HEK293 (cell line): Measurements from ENCODE around the gene PKP4.

Experiments used
- CTCF ChIA-PET: fragments of 350-600 bp; formaldehyde crosslinking; extraction: SDS; loops from one replicate; lab custom pipeline; 2021; ENCODE audit warnings: antibody characterized with exemption; lab: Yijun Ruan, JAX
- POLR2A ChIA-PET: fragments of 300-600 bp; formaldehyde crosslinking; extraction: SDS; loops from one replicate; lab custom pipeline; 2020; ENCODE audit warnings: antibody characterized with exemption, inconsistent platforms; lab: Yijun Ruan, JAX
- H3K27ac ChIP-seq: fragments of 200-500 bp; sonication (Bioruptor generic); 2 replicates; pipeline ENCODE4 v1.5.1; 2014; ENCODE audit warnings: low read depth, low read length, control low read depth, inconsistent platforms; ENCODE audit errors: extremely low read depth
- H3K36me3 ChIP-seq, 2 experiments: fragments of 200-500 bp in 1 of 2; sonication (Bioruptor generic) in 1 of 2; 1 replicate in 1 of 2; 2 replicates in 1 of 2; pipeline ENCODE4 v1.5.1; 2014 to 2017; ENCODE audit warnings: inconsistent platforms in 2 of 2, low read length in 2 of 2; ENCODE audit not compliant: control insufficient read depth in 2 of 2, insufficient read depth in 1 of 2
- H3K4me1 ChIP-seq: fragments of 200-500 bp; sonication (Bioruptor generic); 2 replicates; pipeline ENCODE4 v1.5.1; 2014; ENCODE audit warnings: mild to moderate bottlenecking, low read length, inconsistent platforms; ENCODE audit not compliant: control insufficient read depth, insufficient read depth
- H3K4me3 ChIP-seq: 2 replicates; pipeline ENCODE4 v1.5.1; 2011; ENCODE audit warnings: low read depth, mild to moderate bottlenecking, control low read depth, low read length, moderate library complexity
- H3K9me3 ChIP-seq: fragments of 200-500 bp; sonication (Bioruptor generic); 2 replicates; pipeline ENCODE4 v1.5.1; 2014; ENCODE audit warnings: low read depth, low read length, inconsistent platforms; ENCODE audit not compliant: control insufficient read depth, insufficient read depth
- MYNN ChIP-seq: fragments of 450-650 bp; formaldehyde crosslinking; IDR thresholded peaks from 2 replicates; pipeline ENCODE4 v1.5.1; 2016; ENCODE audit warnings: missing biosample characterization, missing genetic modification characterization, borderline replicate concordance
- PRDM1 ChIP-seq: fragments of 450-650 bp; formaldehyde crosslinking; IDR thresholded peaks from 2 replicates; pipeline ENCODE4; 2016; ENCODE audit warnings: missing biosample characterization, missing genetic modification characterization
- WT1 ChIP-seq: fragments of 450-650 bp; formaldehyde crosslinking; IDR thresholded peaks from 2 replicates; pipeline ENCODE4 v1.5.1; 2016; ENCODE audit warnings: missing biosample characterization, missing genetic modification characterization
- ZBTB17 ChIP-seq: fragments of 450-650 bp; formaldehyde crosslinking; IDR thresholded peaks from 2 replicates; pipeline ENCODE4 v1.5.1; 2016; ENCODE audit warnings: missing biosample characterization, missing genetic modification characterization
- ZBTB20 ChIP-seq: fragments of 450-650 bp; formaldehyde crosslinking; IDR thresholded peaks from 2 replicates; pipeline ENCODE4 v1.5.1; 2016; ENCODE audit warnings: missing biosample characterization, missing genetic modification characterization
- ZBTB21 ChIP-seq: fragments of 450-650 bp; formaldehyde crosslinking; IDR thresholded peaks from 2 replicates; pipeline ENCODE4 v1.5.1; 2017; ENCODE audit warnings: missing biosample characterization, missing genetic modification characterization
- ZFHX2 ChIP-seq: fragments of 450-650 bp; formaldehyde crosslinking; conservative IDR thresholded peaks from 2 replicates; pipeline ENCODE4 v1.5.1; 2016; ENCODE audit warnings: missing biosample characterization, missing genetic modification characterization
- ZIC2 ChIP-seq: fragments of 450-650 bp; formaldehyde crosslinking; IDR thresholded peaks from 2 replicates; pipeline ENCODE4 v1.5.1; 2016; ENCODE audit warnings: missing biosample characterization, missing genetic modification characterization
- ZNF132 ChIP-seq: fragments of 450-650 bp; formaldehyde crosslinking; IDR thresholded peaks from 2 replicates; pipeline ENCODE4 v1.5.1; 2017; ENCODE audit warnings: missing biosample characterization, missing genetic modification characterization, borderline replicate concordance
- ZNF133 ChIP-seq: fragments of 450-650 bp; formaldehyde crosslinking; IDR thresholded peaks from 2 replicates; pipeline ENCODE4 v1.5.1; 2016; ENCODE audit warnings: missing biosample characterization, missing genetic modification characterization
- ZNF16 ChIP-seq: fragments of 450-650 bp; formaldehyde crosslinking; IDR thresholded peaks from 2 replicates; pipeline ENCODE4 v1.5.1; 2016; ENCODE audit warnings: low read depth, missing biosample characterization, missing genetic modification characterization
- ZNF202 ChIP-seq: fragments of 450-650 bp; formaldehyde crosslinking; IDR thresholded peaks from 2 replicates; pipeline ENCODE4 v1.5.1; 2016; ENCODE audit warnings: missing biosample characterization, missing genetic modification characterization, borderline replicate concordance
- ZNF341 ChIP-seq: fragments of 450-650 bp; formaldehyde crosslinking; IDR thresholded peaks from 2 replicates; pipeline ENCODE4; 2016; ENCODE audit warnings: low read depth, missing biosample characterization, missing genetic modification characterization
- ZNF404 ChIP-seq: fragments of 450-650 bp; formaldehyde crosslinking; IDR thresholded peaks from 2 replicates; pipeline ENCODE4 v1.5.1; 2017; ENCODE audit warnings: missing biosample characterization, missing genetic modification characterization
- ZNF510 ChIP-seq: fragments of 450-650 bp; formaldehyde crosslinking; IDR thresholded peaks from 2 replicates; pipeline ENCODE4 v1.5.1; 2018; ENCODE audit warnings: mild to moderate bottlenecking, missing genetic modification characterization, missing biosample characterization; ENCODE audit not compliant: insufficient replicate concordance
- ZNF596 ChIP-seq: fragments of 450-650 bp; IDR thresholded peaks from 2 replicates; pipeline ENCODE4 v1.5.0; 2018; ENCODE audit warnings: missing biosample characterization, mild to moderate bottlenecking, missing genetic modification characterization, moderate library complexity
- ZNF629 ChIP-seq: fragments of 450-650 bp; formaldehyde crosslinking; IDR thresholded peaks from 2 replicates; pipeline ENCODE4 v1.5.1; 2017; ENCODE audit warnings: missing biosample characterization, missing genetic modification characterization
- ZNF777 ChIP-seq: fragments of 450-650 bp; formaldehyde crosslinking; IDR thresholded peaks from 2 replicates; pipeline ENCODE4 v1.5.1; 2017; ENCODE audit warnings: missing biosample characterization, missing genetic modification characterization, borderline replicate concordance
- TF ChIP-seq, protein P1 (sequence below): fragments of 450-650 bp; formaldehyde crosslinking; IDR thresholded peaks from 2 replicates; pipeline ENCODE4 v1.5.1; 2017; ENCODE audit warnings: missing biosample characterization, missing genetic modification characterization
- TF ChIP-seq, protein P2 (sequence below): fragments of 450-650 bp; formaldehyde crosslinking; IDR thresholded peaks from 2 replicates; pipeline ENCODE4 v1.5.1; 2016; ENCODE audit warnings: missing biosample characterization, missing genetic modification characterization

The PKP4 gene

DNA sequence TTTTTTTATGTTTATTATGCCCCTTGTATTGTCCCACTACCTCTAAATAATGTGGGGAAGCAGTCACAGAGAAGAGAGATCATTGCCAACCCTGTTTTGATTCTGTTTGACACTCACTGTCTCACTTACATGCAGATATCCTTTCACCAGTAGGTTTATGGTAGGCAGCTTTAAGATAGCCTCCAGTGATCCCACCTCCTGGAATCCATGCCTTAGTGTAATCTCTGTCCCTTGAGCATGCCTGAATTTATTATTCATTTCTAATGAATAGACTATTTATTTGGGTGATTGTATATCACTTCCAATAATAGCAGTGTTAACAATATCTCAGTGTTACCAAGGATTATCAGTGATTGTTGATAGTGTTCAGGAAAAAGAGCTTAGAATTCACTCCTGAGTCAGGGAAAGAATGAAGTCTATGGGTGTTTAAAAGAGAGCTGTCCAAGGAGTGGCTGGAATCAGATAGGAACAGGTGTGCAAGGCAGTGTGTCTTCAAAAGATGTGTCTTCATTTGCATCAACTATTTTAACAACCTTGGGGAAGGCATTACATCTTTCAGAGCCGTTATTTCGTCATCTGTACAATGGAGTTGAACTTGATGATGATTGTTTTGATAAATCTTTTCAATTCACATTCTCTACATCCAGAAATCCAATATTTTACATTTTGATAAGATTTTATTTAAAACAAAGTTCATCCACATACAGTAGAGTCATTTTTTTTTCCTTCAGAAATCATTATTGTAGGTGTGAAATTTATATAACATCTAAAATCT is 31.9 kb downstream of the PKP4 start:
- Histone ChIP-seq H3K4me3 (no peak overlapping the region), H3K4me1 (peaks cover 18% of the 10 kb centered on the region), H3K27ac (no peak overlapping the region), H3K36me3 (no peaks in the 10 kb centered on the region), H3K9me3 (no peaks in the 10 kb centered on the region)
- POLR2A ChIA-PET: no interaction called here
- CTCF ChIA-PET: interaction anchor here (0.7 to 1.4 kb wide), 5 partner anchors 13 to 309 kb away, joined by 3 to 4 read pairs (median 3); no protein-coding TSS in a partner anchor
- TF ChIP-seq, protein P1, sequence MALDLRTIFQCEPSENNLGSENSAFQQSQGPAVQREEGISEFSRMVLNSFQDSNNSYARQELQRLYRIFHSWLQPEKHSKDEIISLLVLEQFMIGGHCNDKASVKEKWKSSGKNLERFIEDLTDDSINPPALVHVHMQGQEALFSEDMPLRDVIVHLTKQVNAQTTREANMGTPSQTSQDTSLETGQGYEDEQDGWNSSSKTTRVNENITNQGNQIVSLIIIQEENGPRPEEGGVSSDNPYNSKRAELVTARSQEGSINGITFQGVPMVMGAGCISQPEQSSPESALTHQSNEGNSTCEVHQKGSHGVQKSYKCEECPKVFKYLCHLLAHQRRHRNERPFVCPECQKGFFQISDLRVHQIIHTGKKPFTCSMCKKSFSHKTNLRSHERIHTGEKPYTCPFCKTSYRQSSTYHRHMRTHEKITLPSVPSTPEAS: no peak
- TF ChIP-seq ZBTB21: no peak

DNA sequence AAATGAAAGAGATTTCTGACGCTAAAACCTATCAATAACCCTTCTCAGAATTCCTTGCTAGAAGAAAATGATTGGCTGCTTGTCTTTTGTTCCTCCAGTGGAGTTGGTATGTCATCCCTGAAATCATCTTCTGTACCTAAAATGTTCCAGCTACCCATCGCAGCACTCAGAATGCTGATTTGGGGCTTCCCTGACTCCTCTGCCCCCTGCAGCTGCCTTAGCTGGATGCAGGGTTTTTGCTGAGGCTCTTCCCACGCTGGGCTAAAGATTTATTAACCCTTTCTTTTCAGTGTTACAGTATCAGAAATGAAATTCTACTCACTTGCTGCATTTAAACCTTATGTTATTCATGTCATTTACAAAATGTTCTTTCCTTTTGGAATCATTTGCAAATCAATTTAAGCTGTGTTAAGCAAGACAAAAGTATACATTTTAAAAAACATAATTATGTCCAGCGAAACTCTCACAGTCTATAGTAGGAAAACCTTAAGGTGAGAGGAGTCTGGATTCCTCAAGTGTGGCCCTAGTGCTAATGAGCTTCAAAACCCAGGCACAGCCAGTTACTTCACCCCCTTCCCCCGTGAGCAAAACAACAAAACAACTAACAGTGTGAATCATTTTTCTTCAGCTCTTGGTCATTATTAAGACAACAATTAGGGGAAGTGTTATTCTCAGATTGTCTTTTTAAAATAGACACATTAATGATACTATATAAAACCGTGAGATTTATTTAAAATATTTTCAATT is 32.8 kb downstream of the PKP4 start:
- no peaks in the 10 kb centered on the region for H3K36me3 ChIP-seq
- H3K27ac ChIP-seq: no peak overlapping the region
- no peak overlapping the region for H3K4me3 ChIP-seq
- H3K9me3 ChIP-seq: no peaks in the 10 kb centered on the region
- peaks cover 18% of the 10 kb centered on the region for H3K4me1 ChIP-seq
- POLR2A ChIA-PET: interaction anchor here (0.7 kb wide), 1 partner anchor 1880 kb away, joined by 3 read pairs; no protein-coding TSS in a partner anchor
- TF ChIP-seq ZNF341 (tag by site-specific recombination) (no peak), ZIC2 (0 out of 2 replicates have a peak, but pooled peaks have one; percentile 40), ZNF404 (tag by site-specific recombination) (no peak), ZBTB17 (no peak), ZNF133 (tag by site-specific recombination) (no peak), ZNF510 (tag by site-specific recombination) (no peak), ZFHX2 (tag by site-specific recombination) (0 out of 2 replicates have a peak, but pooled peaks have one; percentile 21), ZBTB20 (peak; percentile 87), ZNF16 (tag by site-specific recombination) (no peak), WT1 (no peak), ZNF202 (tag by site-specific recombination) (no peak), ZNF132 (tag by site-specific recombination) (no peak), ZNF777 (tag by site-specific recombination) (no peak), PRDM1 (no peak), ZNF629 (tag by site-specific recombination) (no peak), MYNN (tag by site-specific recombination) (no peak), ZNF596 (tag by site-specific recombination) (no peak)
- TF ChIP-seq, protein P2, sequence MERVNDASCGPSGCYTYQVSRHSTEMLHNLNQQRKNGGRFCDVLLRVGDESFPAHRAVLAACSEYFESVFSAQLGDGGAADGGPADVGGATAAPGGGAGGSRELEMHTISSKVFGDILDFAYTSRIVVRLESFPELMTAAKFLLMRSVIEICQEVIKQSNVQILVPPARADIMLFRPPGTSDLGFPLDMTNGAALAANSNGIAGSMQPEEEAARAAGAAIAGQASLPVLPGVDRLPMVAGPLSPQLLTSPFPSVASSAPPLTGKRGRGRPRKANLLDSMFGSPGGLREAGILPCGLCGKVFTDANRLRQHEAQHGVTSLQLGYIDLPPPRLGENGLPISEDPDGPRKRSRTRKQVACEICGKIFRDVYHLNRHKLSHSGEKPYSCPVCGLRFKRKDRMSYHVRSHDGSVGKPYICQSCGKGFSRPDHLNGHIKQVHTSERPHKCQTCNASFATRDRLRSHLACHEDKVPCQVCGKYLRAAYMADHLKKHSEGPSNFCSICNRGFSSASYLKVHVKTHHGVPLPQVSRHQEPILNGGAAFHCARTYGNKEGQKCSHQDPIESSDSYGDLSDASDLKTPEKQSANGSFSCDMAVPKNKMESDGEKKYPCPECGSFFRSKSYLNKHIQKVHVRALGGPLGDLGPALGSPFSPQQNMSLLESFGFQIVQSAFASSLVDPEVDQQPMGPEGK (tag by site-specific recombination): no peak
- CTCF ChIA-PET: interaction anchor here (1.0 to 1.3 kb wide), 2 partner anchors 14 to 29 kb away, joined by 3 to 4 read pairs; no protein-coding TSS in a partner anchor
